ENCODE data around the gene HOXA6.

The HOXA6 gene

GRCh38 chr7:27128776-27129728 is 18.5 kb downstream of the HOXA6 start:
- H3K9me3 ChIP-seq (ENCODE audit: control insufficient read depth in 2 of 2, low read length in 2 of 2) = no peaks in the 10 kb centered on the region
- H3K36me3 ChIP-seq (ENCODE audit: control insufficient read depth in 2 of 2, insufficient read depth in 2 of 2, low read length in 2 of 2) = peaks cover 0 to 10% of the 10 kb centered on the region in 2 donors
- peak overlapping the region; percentile 75 to 94 for H3K27ac ChIP-seq (ENCODE audit: low read depth in 2 of 2, low read length in 2 of 2)
- H3K9ac ChIP-seq (ENCODE audit: low read depth in 1 of 2, low read length in 2 of 2) = no peak overlapping the region
- no peaks in the 10 kb centered on the region for H3K27me3 ChIP-seq (ENCODE audit: control insufficient read depth in 2 of 2, insufficient read depth in 2 of 2, low read length in 2 of 2)
- H3K4me1 ChIP-seq (ENCODE audit: control insufficient read depth in 2 of 2, insufficient read depth in 2 of 2, low read length in 2 of 2) = peaks cover 57% of the 10 kb centered on the region in 2 donors
- H3K4me3 ChIP-seq (ENCODE audit: low read length in 2 of 2) = peak overlapping the region; percentile 66 to 77

GRCh38 chr7:27128034-27128433 is 19.5 kb downstream of the HOXA6 start:
- H3K4me1 ChIP-seq (ENCODE audit: control insufficient read depth in 2 of 2, insufficient read depth in 2 of 2, low read length in 2 of 2) = peaks cover 55 to 56% of the 10 kb centered on the region in 2 donors
- H3K9ac ChIP-seq (ENCODE audit: low read depth in 1 of 2, low read length in 2 of 2) = no peak overlapping the region
- peaks cover 0 to 10% of the 10 kb centered on the region in 2 donors for H3K36me3 ChIP-seq (ENCODE audit: control insufficient read depth in 2 of 2, insufficient read depth in 2 of 2, low read length in 2 of 2)
- H3K4me3 ChIP-seq (ENCODE audit: low read length in 2 of 2) = no peak overlapping the region
- H3K27me3 ChIP-seq (ENCODE audit: control insufficient read depth in 2 of 2, insufficient read depth in 2 of 2, low read length in 2 of 2) = no peaks in the 10 kb centered on the region
- H3K9me3 ChIP-seq (ENCODE audit: control insufficient read depth in 2 of 2, low read length in 2 of 2) = no peaks in the 10 kb centered on the region
- H3K27ac ChIP-seq (ENCODE audit: low read depth in 2 of 2, low read length in 2 of 2) = peak overlapping the region in 1 of 2 donors; percentile 14

- peaks cover 51 to 66% of the 10 kb centered on the region in 2 donors for H3K4me1 ChIP-seq (ENCODE audit: control insufficient read depth in 2 of 2, insufficient read depth in 2 of 2, low read length in 2 of 2)
- no peak overlapping the region for H3K4me3 ChIP-seq (ENCODE audit: low read length in 2 of 2)
- H3K9ac ChIP-seq (ENCODE audit: low read depth in 1 of 2, low read length in 2 of 2) = no peak overlapping the region
- H3K9me3 ChIP-seq (ENCODE audit: control insufficient read depth in 2 of 2, low read length in 2 of 2) = no peaks in the 10 kb centered on the region
- no peaks in the 10 kb centered on the region for H3K27me3 ChIP-seq (ENCODE audit: control insufficient read depth in 2 of 2, insufficient read depth in 2 of 2, low read length in 2 of 2)
- no peak overlapping the region for H3K27ac ChIP-seq (ENCODE audit: low read depth in 2 of 2, low read length in 2 of 2)
- H3K36me3 ChIP-seq (ENCODE audit: control insufficient read depth in 2 of 2, insufficient read depth in 2 of 2, low read length in 2 of 2) = peaks cover 0 to 10% of the 10 kb centered on the region in 2 donors
Observed at GRCh38 chr7:27126596-27127327, 20.8 kb downstream of the HOXA6 start.

GRCh38 chr7:27125986-27126394 is 21.6 kb downstream of the HOXA6 start:
- H3K27ac ChIP-seq (ENCODE audit: low read depth in 2 of 2, low read length in 2 of 2) = no peak overlapping the region
- peaks cover 0 to 10% of the 10 kb centered on the region in 2 donors for H3K36me3 ChIP-seq (ENCODE audit: control insufficient read depth in 2 of 2, insufficient read depth in 2 of 2, low read length in 2 of 2)
- no peak overlapping the region for H3K4me3 ChIP-seq (ENCODE audit: low read length in 2 of 2)
- peaks cover 44 to 66% of the 10 kb centered on the region in 2 donors for H3K4me1 ChIP-seq (ENCODE audit: control insufficient read depth in 2 of 2, insufficient read depth in 2 of 2, low read length in 2 of 2)
- no peak overlapping the region for H3K9ac ChIP-seq (ENCODE audit: low read depth in 1 of 2, low read length in 2 of 2)
- no peaks in the 10 kb centered on the region for H3K9me3 ChIP-seq (ENCODE audit: control insufficient read depth in 2 of 2, low read length in 2 of 2)
- H3K27me3 ChIP-seq (ENCODE audit: control insufficient read depth in 2 of 2, insufficient read depth in 2 of 2, low read length in 2 of 2) = no peaks in the 10 kb centered on the region

DNA sequence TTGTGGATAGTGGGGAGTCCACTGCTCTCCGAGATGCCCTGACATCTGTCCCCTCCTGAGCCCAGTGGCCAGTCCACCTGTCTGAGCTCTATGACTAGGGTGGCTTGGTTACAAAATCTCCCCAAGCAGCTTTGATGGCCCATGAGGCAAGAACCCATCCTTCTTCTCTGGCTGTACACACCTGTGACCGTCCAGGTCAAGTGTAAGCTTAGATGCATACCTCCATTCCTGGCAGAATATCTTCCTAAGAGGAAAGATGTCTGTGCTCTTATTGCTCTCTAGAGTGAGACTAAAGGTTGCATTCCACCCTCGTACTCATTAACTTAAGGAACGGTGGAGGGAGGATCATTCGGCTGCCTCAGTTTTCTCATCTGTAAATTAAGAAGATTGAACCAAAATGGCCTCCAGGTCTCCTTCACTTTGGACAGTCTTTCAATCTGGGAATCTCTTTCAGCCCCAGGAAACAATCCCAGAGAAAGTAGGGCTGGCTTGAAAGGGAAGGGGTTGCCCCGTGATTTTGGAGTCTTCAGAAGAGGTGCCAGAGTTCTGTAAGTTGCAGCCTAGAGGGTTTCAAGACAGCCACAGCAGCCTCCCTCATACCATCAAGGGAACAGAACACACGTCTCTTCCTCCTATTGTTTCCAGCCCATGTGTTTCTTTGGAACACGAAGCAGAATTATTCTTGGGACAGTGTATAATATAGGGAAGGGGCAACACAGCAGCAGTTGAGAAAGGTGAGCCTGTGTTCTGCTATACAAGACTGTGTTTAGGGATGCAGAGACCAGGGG is 22.5 kb downstream of the HOXA6 start:
- Histone ChIP-seq H3K9me3 (ENCODE audit: control insufficient read depth in 2 of 2, low read length in 2 of 2) (no peaks in the 10 kb centered on the region), H3K36me3 (ENCODE audit: control insufficient read depth in 2 of 2, insufficient read depth in 2 of 2, low read length in 2 of 2) (peaks cover 0 to 10% of the 10 kb centered on the region in 2 donors), H3K27ac (ENCODE audit: low read depth in 2 of 2, low read length in 2 of 2) (peak overlapping the region; percentile 19 to 88), H3K4me3 (ENCODE audit: low read length in 2 of 2) (peak overlapping the region; percentile 19 to 69), H3K4me1 (ENCODE audit: control insufficient read depth in 2 of 2, insufficient read depth in 2 of 2, low read length in 2 of 2) (peaks cover 48 to 73% of the 10 kb centered on the region in 2 donors), H3K9ac (ENCODE audit: low read depth in 1 of 2, low read length in 2 of 2) (peak overlapping the region in 1 of 2 donors; percentile 73), H3K27me3 (ENCODE audit: control insufficient read depth in 2 of 2, insufficient read depth in 2 of 2, low read length in 2 of 2) (no peaks in the 10 kb centered on the region)

DNA sequence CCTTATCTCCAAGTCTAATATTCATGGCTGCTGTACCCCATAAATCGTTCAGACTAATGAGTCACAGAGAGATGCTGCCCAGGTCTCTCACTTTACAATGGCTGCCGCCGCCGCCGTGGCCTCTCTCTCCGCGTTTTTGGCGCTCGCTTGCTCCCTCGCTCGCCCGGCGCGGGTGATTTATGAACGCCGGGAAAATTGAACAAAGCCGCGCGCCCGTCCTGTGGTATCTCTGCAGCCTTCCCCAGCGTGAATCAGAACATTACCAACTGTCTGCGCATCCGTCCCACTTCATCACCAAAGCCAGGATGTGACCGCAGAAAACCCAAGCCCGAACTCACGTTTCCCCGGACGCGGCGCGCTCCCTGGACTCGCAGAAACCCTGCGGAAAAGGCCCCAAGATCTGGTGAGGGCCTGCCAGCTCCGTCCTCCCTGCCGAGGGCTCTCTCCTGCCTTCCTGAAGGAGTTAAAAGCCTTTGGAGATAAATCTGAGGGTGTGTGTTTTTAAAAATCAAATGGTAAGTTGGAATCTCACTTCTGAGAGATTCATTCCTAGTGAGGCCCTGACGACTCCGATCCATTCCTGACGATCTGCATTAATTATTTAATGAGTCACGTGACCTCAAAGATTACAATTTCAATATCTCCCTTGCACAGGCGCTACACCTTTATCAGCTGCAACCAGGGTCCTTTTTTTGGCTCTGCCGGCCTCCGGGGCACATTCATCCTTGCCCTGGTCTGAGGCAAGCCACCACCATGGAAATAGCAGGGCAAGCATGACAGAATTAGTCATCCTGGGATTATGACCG is 23.3 kb downstream of the HOXA6 start:
- peaks cover 46 to 75% of the 10 kb centered on the region in 2 donors for H3K4me1 ChIP-seq (ENCODE audit: control insufficient read depth in 2 of 2, insufficient read depth in 2 of 2, low read length in 2 of 2)
- peak overlapping the region; percentile 29 to 73 for H3K9ac ChIP-seq (ENCODE audit: low read depth in 1 of 2, low read length in 2 of 2)
- H3K4me3 ChIP-seq (ENCODE audit: low read length in 2 of 2) = peak overlapping the region; percentile 56 to 69
- H3K27me3 ChIP-seq (ENCODE audit: control insufficient read depth in 2 of 2, insufficient read depth in 2 of 2, low read length in 2 of 2) = no peaks in the 10 kb centered on the region
- H3K9me3 ChIP-seq (ENCODE audit: control insufficient read depth in 2 of 2, low read length in 2 of 2) = no peaks in the 10 kb centered on the region
- peak overlapping the region; percentile 81 to 88 for H3K27ac ChIP-seq (ENCODE audit: low read depth in 2 of 2, low read length in 2 of 2)
- H3K36me3 ChIP-seq (ENCODE audit: control insufficient read depth in 2 of 2, insufficient read depth in 2 of 2, low read length in 2 of 2) = peaks cover 0 to 10% of the 10 kb centered on the region in 2 donors

- H3K27me3 ChIP-seq (ENCODE audit: control insufficient read depth in 2 of 2, insufficient read depth in 2 of 2, low read length in 2 of 2) = no peaks in the 10 kb centered on the region
- H3K4me1 ChIP-seq (ENCODE audit: control insufficient read depth in 2 of 2, insufficient read depth in 2 of 2, low read length in 2 of 2) = peaks cover 46 to 73% of the 10 kb centered on the region in 2 donors
- H3K27ac ChIP-seq (ENCODE audit: low read depth in 2 of 2, low read length in 2 of 2) = peak overlapping the region; percentile 81 to 88
- peaks cover 0 to 7% of the 10 kb centered on the region in 2 donors for H3K36me3 ChIP-seq (ENCODE audit: control insufficient read depth in 2 of 2, insufficient read depth in 2 of 2, low read length in 2 of 2)
- H3K9me3 ChIP-seq (ENCODE audit: control insufficient read depth in 2 of 2, low read length in 2 of 2) = no peaks in the 10 kb centered on the region
- peak overlapping the region; percentile 29 to 73 for H3K9ac ChIP-seq (ENCODE audit: low read depth in 1 of 2, low read length in 2 of 2)
- peak overlapping the region; percentile 56 to 69 for H3K4me3 ChIP-seq (ENCODE audit: low read length in 2 of 2)
Observed at GRCh38 chr7:27123477-27124053, 24.0 kb downstream of the HOXA6 start.

GRCh38 chr7:27123007-27123476 is 24.5 kb downstream of the HOXA6 start:
- H3K27ac ChIP-seq (ENCODE audit: low read depth in 2 of 2, low read length in 2 of 2) = peak overlapping the region; percentile 81 to 88
- peak overlapping the region; percentile 56 to 69 for H3K4me3 ChIP-seq (ENCODE audit: low read length in 2 of 2)
- peaks cover 0 to 3% of the 10 kb centered on the region in 2 donors for H3K36me3 ChIP-seq (ENCODE audit: control insufficient read depth in 2 of 2, insufficient read depth in 2 of 2, low read length in 2 of 2)
- H3K4me1 ChIP-seq (ENCODE audit: control insufficient read depth in 2 of 2, insufficient read depth in 2 of 2, low read length in 2 of 2) = peaks cover 46 to 78% of the 10 kb centered on the region in 2 donors
- H3K9me3 ChIP-seq (ENCODE audit: control insufficient read depth in 2 of 2, low read length in 2 of 2) = no peaks in the 10 kb centered on the region
- no peaks in the 10 kb centered on the region for H3K27me3 ChIP-seq (ENCODE audit: control insufficient read depth in 2 of 2, insufficient read depth in 2 of 2, low read length in 2 of 2)
- peak overlapping the region; percentile 29 to 73 for H3K9ac ChIP-seq (ENCODE audit: low read depth in 1 of 2, low read length in 2 of 2)
